ENCODE data around the gene VARS2.

VARS2 gene

GRCh38 chr6:30887901-30888815 is 25.9 kb upstream of the VARS2 start:
- Histone ChIP-seq H3K27me3 (ENCODE audit: insufficient read depth, low read length, poor library complexity) (no peaks in the 10 kb centered on the region), H3K4me1 (ENCODE audit: insufficient read depth, low read length) (peaks cover 37% of the 10 kb centered on the region), H3K36me3 (ENCODE audit: insufficient read depth, low read length) (peaks cover 39% of the 10 kb centered on the region), H3K4me3 (ENCODE audit: low read depth in 1 of 2, low read length in 2 of 2) (no peak overlapping the region), H4K20me1 (ENCODE audit: insufficient read depth, low read length) (peaks cover 9% of the 10 kb centered on the region; the same call in 1 of the 2 replicates), H2AFZ (ENCODE audit: low read depth, low read length) (no peak overlapping the region), H3K4me2 (ENCODE audit: insufficient read depth, low read length) (no peak overlapping the region; the same call in 1 of the 2 replicates), H3K9ac (ENCODE audit: low read depth, low read length) (no peak overlapping the region), H3K9me3 (ENCODE audit: insufficient read depth, low read length, severe bottlenecking) (no peaks in the 10 kb centered on the region), H3K79me2 (ENCODE audit: insufficient read depth, low read length) (peaks cover 35% of the 10 kb centered on the region), H3K27ac (ENCODE audit: low read length) (no peak overlapping the region)
- TF ChIP-seq CTCF (IDR thresholded peaks at IDR 0.05; ENCODE audit: borderline replicate concordance, extremely low read depth, low read length, poor library complexity, severe bottlenecking), result no peak
- no peak for TF ChIP-seq EZH2 (IDR thresholded peaks at IDR 0.05; ENCODE audit: borderline replicate concordance, low read depth, low read length, severe bottlenecking)
- ATAC-seq (ENCODE audit: insufficient read depth, low read depth) (no peak), DNase-seq (no peak)

- peaks cover 47% of the 10 kb centered on the region for H3K36me3 ChIP-seq (ENCODE audit: insufficient read depth, low read length)
- H3K9me3 ChIP-seq (ENCODE audit: insufficient read depth, low read length, severe bottlenecking), result no peaks in the 10 kb centered on the region
- TF ChIP-seq EZH2 (IDR thresholded peaks at IDR 0.05; ENCODE audit: borderline replicate concordance, low read depth, low read length, severe bottlenecking), result no peak
- TF ChIP-seq CTCF (IDR thresholded peaks at IDR 0.05; ENCODE audit: borderline replicate concordance, extremely low read depth, low read length, poor library complexity, severe bottlenecking), result no peak
- DNase-seq (no peak), ATAC-seq (ENCODE audit: insufficient read depth, low read depth) (no peak)
- H3K9ac ChIP-seq (ENCODE audit: low read depth, low read length), result no peak overlapping the region
- no peak overlapping the region for H2AFZ ChIP-seq (ENCODE audit: low read depth, low read length)
- H4K20me1 ChIP-seq (ENCODE audit: insufficient read depth, low read length), result peaks cover 9% of the 10 kb centered on the region; the same call in 1 of the 2 replicates
- no peak overlapping the region for H3K27ac ChIP-seq (ENCODE audit: low read length)
- no peak overlapping the region for H3K4me3 ChIP-seq (ENCODE audit: low read depth in 1 of 2, low read length in 2 of 2)
- peaks cover 29% of the 10 kb centered on the region for H3K4me1 ChIP-seq (ENCODE audit: insufficient read depth, low read length)
- H3K79me2 ChIP-seq (ENCODE audit: insufficient read depth, low read length), result peaks cover 35% of the 10 kb centered on the region
- H3K4me2 ChIP-seq (ENCODE audit: insufficient read depth, low read length), result no peak overlapping the region
- H3K27me3 ChIP-seq (ENCODE audit: insufficient read depth, low read length, poor library complexity), result no peaks in the 10 kb centered on the region
Measured at GRCh38 chr6:30888816-30889495, 25.1 kb upstream of the VARS2 start.

- H3K27me3 ChIP-seq (ENCODE audit: insufficient read depth, low read length, poor library complexity), result no peaks in the 10 kb centered on the region
- H3K9me3 ChIP-seq (ENCODE audit: insufficient read depth, low read length, severe bottlenecking), result no peaks in the 10 kb centered on the region
- H3K9ac ChIP-seq (ENCODE audit: low read depth, low read length), result no peak overlapping the region
- TF ChIP-seq CTCF (IDR thresholded peaks at IDR 0.05; ENCODE audit: borderline replicate concordance, extremely low read depth, low read length, poor library complexity, severe bottlenecking), result no peak
- TF ChIP-seq EZH2 (IDR thresholded peaks at IDR 0.05; ENCODE audit: borderline replicate concordance, low read depth, low read length, severe bottlenecking), result no peak
- no peak overlapping the region for H3K4me2 ChIP-seq (ENCODE audit: insufficient read depth, low read length)
- H4K20me1 ChIP-seq (ENCODE audit: insufficient read depth, low read length), result peaks cover 9% of the 10 kb centered on the region; the same call in 1 of the 2 replicates
- peaks cover 28% of the 10 kb centered on the region for H3K4me1 ChIP-seq (ENCODE audit: insufficient read depth, low read length)
- H3K36me3 ChIP-seq (ENCODE audit: insufficient read depth, low read length), result peaks cover 51% of the 10 kb centered on the region
- H3K4me3 ChIP-seq (ENCODE audit: low read depth in 1 of 2, low read length in 2 of 2), result no peak overlapping the region
- DNase-seq, result no peak
- ATAC-seq (ENCODE audit: insufficient read depth, low read depth), result no peak
- no peak overlapping the region for H3K27ac ChIP-seq (ENCODE audit: low read length)
- H2AFZ ChIP-seq (ENCODE audit: low read depth, low read length), result no peak overlapping the region
- peaks cover 35% of the 10 kb centered on the region for H3K79me2 ChIP-seq (ENCODE audit: insufficient read depth, low read length)
Measured at GRCh38 chr6:30889496-30889885, 24.5 kb upstream of the VARS2 start.
